Right atrium auricular region (tissue), 2 donors: Measurements from ENCODE around the gene TRAF7. TPM values are rescaled to one million over a fixed set of nuclear protein-coding genes. Genes with fewer than 3 reads are reported as not detected.

ENCODE experiments used
- DNase-seq: peaks from one replicate; pipeline ENCODE4 v3.0.0-alpha.2; 2019; ENCODE audit warnings: low spot score
- H3K27ac ChIP-seq, 2 donors: fragments of 200-600 bp; sonication (generic); 1 replicate in 1 of 2; 2 replicates in 1 of 2; pipeline ENCODE4 v1.5.1; 2016 to 2019
- H3K27me3 ChIP-seq, 2 donors: fragments of 200-600 bp; sonication (generic); one replicate each; pipeline versions ENCODE4 v1.5.1 to v1.6.0; 2017 to 2019
- H3K36me3 ChIP-seq: fragments of 200-600 bp; sonication (generic); one replicate; pipeline ENCODE4 v1.5.1; 2016
- H3K4me1 ChIP-seq, 2 donors: fragments of 200-600 bp; sonication (generic); one replicate each; pipeline versions ENCODE4 v1.5.1 to v1.6.0; 2017 to 2019
- H3K4me3 ChIP-seq, 2 donors: fragments of 200-600 bp; sonication (generic); 1 replicate in 1 of 2; 2 replicates in 1 of 2; pipeline ENCODE4 v1.5.1; 2017 to 2019; ENCODE audit warnings: mild to moderate bottlenecking in 1 of 2, moderate library complexity in 1 of 2
- H3K9me3 ChIP-seq, 2 donors: fragments of 200-600 bp; sonication (generic); one replicate each; pipeline ENCODE4 v1.5.1; 2019
- total RNA-seq, 2 donors: library from RNA; depleted of rRNA; stranded (reverse); fragments of >200 nt; gene quantifications; one replicate each; pipeline ENCODE4 v1.1.0, GENCODE V29; 2016
- TF ChIP-seq, protein P1 (sequence below), 2 donors: fragments of 200-600 bp; sonication (generic); IDR thresholded peaks; one replicate each; pipeline ENCODE4 v1.5.1; 2019; ENCODE audit warnings: antibody characterized with exemption in 2 of 2

The TRAF7 gene
- total RNA-seq, 2 donors from 2014 or later: 16.1 to 27.0 TPM

- Histone ChIP-seq H3K27me3 (no peaks in the 10 kb centered on the region), H3K36me3 (peaks cover 29% of the 10 kb centered on the region), H3K4me1 (no peaks in the 10 kb centered on the region), H3K9me3 (no peaks in the 10 kb centered on the region), H3K4me3 (no peak overlapping the region), H3K27ac (no peak overlapping the region)
- TF ChIP-seq, protein P1, sequence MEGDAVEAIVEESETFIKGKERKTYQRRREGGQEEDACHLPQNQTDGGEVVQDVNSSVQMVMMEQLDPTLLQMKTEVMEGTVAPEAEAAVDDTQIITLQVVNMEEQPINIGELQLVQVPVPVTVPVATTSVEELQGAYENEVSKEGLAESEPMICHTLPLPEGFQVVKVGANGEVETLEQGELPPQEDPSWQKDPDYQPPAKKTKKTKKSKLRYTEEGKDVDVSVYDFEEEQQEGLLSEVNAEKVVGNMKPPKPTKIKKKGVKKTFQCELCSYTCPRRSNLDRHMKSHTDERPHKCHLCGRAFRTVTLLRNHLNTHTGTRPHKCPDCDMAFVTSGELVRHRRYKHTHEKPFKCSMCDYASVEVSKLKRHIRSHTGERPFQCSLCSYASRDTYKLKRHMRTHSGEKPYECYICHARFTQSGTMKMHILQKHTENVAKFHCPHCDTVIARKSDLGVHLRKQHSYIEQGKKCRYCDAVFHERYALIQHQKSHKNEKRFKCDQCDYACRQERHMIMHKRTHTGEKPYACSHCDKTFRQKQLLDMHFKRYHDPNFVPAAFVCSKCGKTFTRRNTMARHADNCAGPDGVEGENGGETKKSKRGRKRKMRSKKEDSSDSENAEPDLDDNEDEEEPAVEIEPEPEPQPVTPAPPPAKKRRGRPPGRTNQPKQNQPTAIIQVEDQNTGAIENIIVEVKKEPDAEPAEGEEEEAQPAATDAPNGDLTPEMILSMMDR (IDR thresholded peaks at IDR 0.05): no peak
- DNase-seq: no peak
Observed at GRCh38 chr16:2178321-2179106, 22.9 kb downstream of the TRAF7 start.

- TF ChIP-seq, protein P1 (IDR thresholded peaks at IDR 0.05): no peak
- Histone ChIP-seq H3K9me3 (no peaks in the 10 kb centered on the region), H3K36me3 (peaks cover 23% of the 10 kb centered on the region), H3K4me1 (no peaks in the 10 kb centered on the region), H3K4me3 (no peak overlapping the region), H3K27me3 (no peaks in the 10 kb centered on the region), H3K27ac (no peak overlapping the region)
- DNase-seq: no peak
Observed at GRCh38 chr16:2179107-2179501, 23.5 kb downstream of the TRAF7 start.

DNA sequence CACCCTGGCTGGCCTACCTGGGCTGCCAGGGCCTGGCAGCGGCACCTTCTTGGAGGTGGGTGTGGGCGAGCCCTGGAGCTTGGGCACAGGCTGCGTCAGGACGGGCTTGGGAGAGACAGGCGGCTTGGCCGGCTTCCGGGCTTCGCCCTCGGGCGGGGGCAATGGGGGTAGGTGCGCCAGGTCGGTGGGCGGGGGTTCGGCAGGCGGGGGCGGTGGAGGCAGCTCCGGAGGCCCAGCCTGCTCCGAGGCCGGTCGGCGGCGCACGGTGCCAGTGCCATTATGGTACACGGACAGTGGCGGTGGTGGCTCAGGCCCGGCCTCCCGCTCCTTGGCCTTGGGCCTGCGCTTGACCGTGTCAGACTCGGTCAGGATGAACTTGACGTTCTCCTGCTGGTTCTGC is 24.0 kb downstream of the TRAF7 start:
- H3K4me1 ChIP-seq: no peaks in the 10 kb centered on the region
- H3K27me3 ChIP-seq: no peaks in the 10 kb centered on the region
- H3K4me3 ChIP-seq: no peak overlapping the region
- no peak overlapping the region for H3K27ac ChIP-seq
- no peaks in the 10 kb centered on the region for H3K9me3 ChIP-seq
- TF ChIP-seq, protein P1 (IDR thresholded peaks at IDR 0.05): no peak
- DNase-seq: no peak
- H3K36me3 ChIP-seq: peaks cover 18% of the 10 kb centered on the region

GRCh38 chr16:2180461-2180860 is 24.9 kb downstream of the TRAF7 start:
- Histone ChIP-seq H3K36me3 (peaks cover 9% of the 10 kb centered on the region), H3K27ac (no peak overlapping the region), H3K27me3 (no peaks in the 10 kb centered on the region), H3K9me3 (no peaks in the 10 kb centered on the region), H3K4me1 (no peaks in the 10 kb centered on the region), H3K4me3 (no peak overlapping the region)
- no peak for DNase-seq
- TF ChIP-seq, protein P1 (IDR thresholded peaks at IDR 0.05): no peak

DNA sequence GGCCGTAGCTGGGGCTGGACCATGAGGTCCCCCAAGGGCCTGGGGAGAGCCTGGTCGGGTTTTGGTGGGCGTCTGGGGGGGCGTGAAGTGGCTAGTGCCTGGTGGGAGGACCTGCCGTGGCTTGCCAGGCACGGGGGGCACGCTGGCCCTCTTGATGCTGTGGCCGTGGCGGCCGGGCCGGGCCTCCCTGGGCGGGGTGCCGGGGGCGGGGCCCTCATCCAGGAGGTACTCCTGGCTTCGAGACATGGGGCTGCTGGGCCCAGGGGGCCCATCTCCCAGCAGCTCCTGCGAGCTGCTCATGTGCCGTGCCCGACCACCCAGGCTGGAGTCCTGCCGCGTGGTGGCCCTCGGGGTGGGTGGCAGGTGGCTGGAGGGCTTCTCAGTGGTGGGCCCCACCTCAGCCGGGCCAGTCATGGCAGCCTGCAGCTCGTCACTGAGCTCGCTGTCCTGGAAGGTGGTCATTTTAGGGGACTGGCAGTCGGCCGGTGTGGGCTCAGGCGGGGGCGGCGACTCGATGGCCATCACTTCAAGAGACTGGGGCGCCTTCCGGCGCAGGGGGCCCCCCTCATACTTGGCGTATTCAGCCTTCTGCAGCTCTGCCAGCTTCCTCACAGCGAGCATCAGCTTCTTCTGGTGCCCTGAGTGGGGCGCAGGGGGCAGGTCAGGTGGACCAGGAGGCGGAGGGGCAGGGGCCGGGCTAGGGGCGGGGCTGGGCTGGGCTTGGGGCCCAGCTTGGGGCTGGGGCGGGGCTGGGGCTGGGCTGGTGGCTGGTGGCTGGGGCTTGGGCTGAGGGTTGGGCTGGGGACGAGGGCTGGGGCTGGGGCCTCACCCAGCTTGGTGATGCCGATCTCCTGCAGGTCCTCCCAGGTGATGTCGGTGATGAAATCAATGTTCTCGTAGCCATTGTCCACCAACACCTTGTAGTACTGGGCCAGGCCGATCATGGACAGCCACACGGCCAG is 25.7 kb downstream of the TRAF7 start:
- TF ChIP-seq, protein P1 (IDR thresholded peaks at IDR 0.05): no peak
- Histone ChIP-seq H3K36me3 (peaks cover 2% of the 10 kb centered on the region), H3K27me3 (no peaks in the 10 kb centered on the region), H3K4me3 (no peak overlapping the region), H3K4me1 (no peaks in the 10 kb centered on the region), H3K27ac (no peak overlapping the region), H3K9me3 (no peaks in the 10 kb centered on the region)
- no peak for DNase-seq
